Dendritic cell treated with granulocyte-macrophage colony-stimulating factor and Interleukin-4, amounts not matched to agents 40 ng/mL and 50 ng/mL, for 4 days (primary cell): ENCODE results near the gene MARCHF3.
"Not testable (repeated sequence)": the region's sequence is repeated elsewhere in the genome, so short reads cannot be mapped to it uniquely, and the experiment has no call there.

Experiments used
- H3K27ac Mint-ChIP-seq: one replicate; pipeline ENCODE4 v1.8.0; 2022; ENCODE audit warnings: mild to moderate bottlenecking, mixed read lengths
- H3K27me3 Mint-ChIP-seq: one replicate; pipeline ENCODE4 v1.8.0; 2022; ENCODE audit warnings: mild to moderate bottlenecking, mixed read lengths
- H3K36me3 Mint-ChIP-seq: one replicate; pipeline ENCODE4 v1.8.0; 2022; ENCODE audit warnings: low read depth, mixed read lengths
- H3K4me1 Mint-ChIP-seq: one replicate; pipeline ENCODE4 v1.8.0; 2022; ENCODE audit warnings: low read depth, mixed read lengths
- H3K4me3 Mint-ChIP-seq: one replicate; pipeline ENCODE4 v1.8.0; 2022; ENCODE audit warnings: mild to moderate bottlenecking, moderate library complexity, mixed read lengths
- H3K9me3 Mint-ChIP-seq: one replicate; pipeline ENCODE4 v1.8.0; 2022; ENCODE audit warnings: mixed read lengths
- intact Hi-C: fragments of 100-400 bp; cut with micrococcal nuclease; formaldehyde crosslinking; loops from one replicate; pipeline ENCODE4 v1.15.0; 2022

Gene MARCHF3

DNA sequence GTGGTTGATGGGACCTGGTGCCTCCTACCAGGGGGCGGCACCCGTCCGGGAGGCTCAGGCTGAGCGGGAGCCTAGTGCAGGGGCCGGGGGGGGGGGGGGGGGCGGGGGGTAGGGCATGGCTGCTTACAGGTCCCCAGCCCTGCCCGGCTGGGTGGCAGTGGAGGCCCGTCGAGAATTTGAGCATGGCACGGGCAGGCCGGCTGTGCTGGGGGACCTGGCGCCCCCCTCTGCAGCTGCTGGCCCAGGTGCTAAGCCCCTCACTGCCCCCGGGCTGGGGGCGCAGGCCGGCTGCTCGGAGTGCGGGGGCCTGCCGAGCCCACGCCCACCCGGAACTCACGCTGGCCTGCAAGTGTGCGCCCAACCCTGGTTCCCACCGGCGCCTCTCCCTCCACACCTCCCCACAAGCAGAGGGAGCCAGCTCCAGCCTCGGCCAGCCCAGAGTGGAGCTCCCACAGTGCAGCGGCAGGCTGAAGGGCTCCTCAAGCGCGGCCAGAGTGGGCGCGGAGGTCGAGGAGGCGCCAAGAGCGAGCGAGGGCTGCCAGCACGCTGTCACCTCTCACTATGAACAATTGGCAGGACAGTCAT, 175.7 kb downstream of the MARCHF3 start:
- intact Hi-C loops, result no loop called here
- peaks cover 8% of the 10 kb centered on the region for H3K36me3 Mint-ChIP-seq
- no peak overlapping the region for H3K4me3 Mint-ChIP-seq
- H3K9me3 Mint-ChIP-seq, result no peaks in the 10 kb centered on the region
- H3K27me3 Mint-ChIP-seq, result no peaks in the 10 kb centered on the region
- H3K27ac Mint-ChIP-seq, result no peak overlapping the region
- H3K4me1 Mint-ChIP-seq, result no peaks in the 10 kb centered on the region

DNA sequence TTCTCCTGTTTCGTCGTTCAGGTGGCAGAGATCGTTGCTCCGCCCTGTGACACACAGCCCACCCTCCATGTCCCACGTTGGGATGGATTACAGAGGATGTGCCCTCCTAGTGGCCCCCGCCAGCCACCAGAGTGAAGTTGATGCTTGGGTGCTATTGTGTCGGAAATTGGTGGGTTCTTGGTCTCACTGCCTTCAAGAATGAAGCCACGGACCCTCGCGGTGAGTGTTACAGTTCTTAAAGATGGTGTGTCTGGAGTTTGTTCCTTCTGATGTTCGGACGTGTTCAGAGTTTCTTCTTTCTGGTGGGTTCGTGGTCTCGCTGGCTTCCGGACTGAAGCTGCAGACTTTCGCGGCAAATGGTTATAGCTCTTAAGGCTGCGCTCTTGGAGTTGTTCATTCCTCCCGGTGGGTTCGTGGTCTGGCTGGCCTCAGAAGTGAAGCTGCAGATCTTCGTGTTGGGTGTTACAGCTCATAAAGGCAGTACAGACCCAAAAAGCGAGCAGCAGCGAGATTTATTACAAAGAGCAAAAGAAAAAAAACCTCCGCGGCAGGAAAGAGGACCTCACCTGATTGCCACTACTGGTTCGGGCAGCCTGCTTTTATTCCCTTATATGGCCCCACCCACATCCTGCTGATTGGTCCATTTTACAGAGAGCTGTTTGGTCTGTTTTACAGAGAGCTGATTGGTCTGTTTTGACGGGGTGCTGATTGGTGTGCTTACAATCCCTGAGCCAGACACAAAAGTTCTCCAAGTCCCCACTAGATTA, 176.6 kb downstream of the MARCHF3 start:
- H3K4me1 Mint-ChIP-seq, H3K36me3 Mint-ChIP-seq, H3K9me3 Mint-ChIP-seq, intact Hi-C loops, H3K4me3 Mint-ChIP-seq, H3K27me3 Mint-ChIP-seq, H3K27ac Mint-ChIP-seq: not testable (repeated sequence)

DNA sequence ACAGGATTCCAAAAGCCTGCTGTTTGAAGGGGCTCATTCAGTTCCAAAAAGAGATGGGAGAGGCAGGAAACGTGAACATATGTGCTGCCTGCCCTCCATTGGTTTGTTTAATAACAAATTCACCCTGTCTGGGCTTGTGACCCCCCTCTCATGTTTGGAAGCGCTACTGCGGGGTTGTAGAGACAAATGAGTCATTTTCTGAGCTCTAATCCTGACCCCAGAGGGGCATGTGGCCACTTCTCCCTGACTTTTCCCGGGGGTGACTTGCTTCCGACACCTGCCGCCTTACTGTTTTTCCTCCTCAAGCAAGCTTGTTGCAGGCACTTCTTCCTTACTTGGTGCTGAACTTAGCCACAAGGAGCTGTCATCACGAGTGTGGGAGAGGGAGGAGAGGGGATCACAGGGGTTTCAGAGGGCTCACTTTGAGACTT, 177.5 kb downstream of the MARCHF3 start:
- intact Hi-C loops, result no loop called here
- peaks cover 8% of the 10 kb centered on the region for H3K36me3 Mint-ChIP-seq
- no peak overlapping the region for H3K4me3 Mint-ChIP-seq
- H3K27me3 Mint-ChIP-seq, result no peaks in the 10 kb centered on the region
- H3K27ac Mint-ChIP-seq, result no peak overlapping the region
- no peaks in the 10 kb centered on the region for H3K9me3 Mint-ChIP-seq
- H3K4me1 Mint-ChIP-seq, result peaks cover 2% of the 10 kb centered on the region

DNA sequence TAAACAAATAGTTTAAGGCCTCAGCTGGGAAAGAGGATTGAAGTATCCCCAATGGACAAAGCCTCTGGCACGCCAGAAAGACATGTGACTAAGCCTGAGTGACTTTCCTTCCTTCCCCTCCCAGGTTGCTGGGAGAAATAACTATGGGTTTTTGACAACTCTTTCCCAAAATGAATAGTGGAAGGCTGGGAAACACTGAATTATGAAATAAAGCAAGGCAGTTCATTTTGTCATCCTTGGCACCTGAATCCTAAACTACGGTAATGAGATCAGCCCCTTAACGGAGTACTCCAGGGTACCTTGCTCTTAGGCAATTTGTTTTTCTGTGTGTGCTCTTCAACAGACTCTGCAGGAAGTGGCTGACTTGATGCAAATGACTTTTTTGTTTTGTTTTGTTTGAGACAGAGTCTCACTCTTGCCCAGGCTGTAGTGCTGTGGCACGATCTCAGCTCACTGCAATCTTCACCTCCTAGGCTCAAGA, 178.2 kb downstream of the MARCHF3 start:
- intact Hi-C loops, result no loop called here
- Mint-ChIP-seq H3K27ac (no peak overlapping the region), H3K9me3 (no peaks in the 10 kb centered on the region), H3K27me3 (no peaks in the 10 kb centered on the region), H3K4me3 (no peak overlapping the region), H3K36me3 (peaks cover 8% of the 10 kb centered on the region), H3K4me1 (peaks cover 6% of the 10 kb centered on the region)

DNA sequence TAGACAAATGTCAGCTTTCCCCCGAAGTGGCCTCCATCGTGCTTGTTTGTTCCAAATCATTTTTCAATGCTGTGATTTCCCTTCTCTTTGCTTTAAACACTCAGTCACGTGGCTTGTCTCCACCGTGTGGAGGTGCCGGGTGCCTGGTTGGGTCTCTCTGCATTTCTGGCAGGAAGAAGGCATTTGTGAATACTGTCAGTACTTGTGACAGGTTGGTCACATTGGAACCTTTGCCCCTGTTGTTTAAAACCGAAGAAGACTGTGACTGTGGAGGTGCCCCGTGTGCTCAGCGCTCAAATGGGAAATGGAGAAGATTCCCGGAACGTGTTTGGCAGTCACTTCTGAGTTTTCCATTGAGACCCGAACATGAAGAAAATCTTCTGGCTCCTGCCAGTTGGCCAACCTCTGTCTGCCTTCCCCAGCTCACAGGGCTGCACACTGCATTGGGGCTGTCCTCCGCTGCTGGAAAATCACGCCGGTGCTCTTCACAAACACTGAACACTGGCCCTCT, 178.8 kb downstream of the MARCHF3 start:
- intact Hi-C loops, result no loop called here
- no peak overlapping the region for H3K27ac Mint-ChIP-seq
- H3K27me3 Mint-ChIP-seq, result no peaks in the 10 kb centered on the region
- peaks cover 8% of the 10 kb centered on the region for H3K36me3 Mint-ChIP-seq
- no peaks in the 10 kb centered on the region for H3K9me3 Mint-ChIP-seq
- no peak overlapping the region for H3K4me3 Mint-ChIP-seq
- H3K4me1 Mint-ChIP-seq, result peaks cover 11% of the 10 kb centered on the region

DNA sequence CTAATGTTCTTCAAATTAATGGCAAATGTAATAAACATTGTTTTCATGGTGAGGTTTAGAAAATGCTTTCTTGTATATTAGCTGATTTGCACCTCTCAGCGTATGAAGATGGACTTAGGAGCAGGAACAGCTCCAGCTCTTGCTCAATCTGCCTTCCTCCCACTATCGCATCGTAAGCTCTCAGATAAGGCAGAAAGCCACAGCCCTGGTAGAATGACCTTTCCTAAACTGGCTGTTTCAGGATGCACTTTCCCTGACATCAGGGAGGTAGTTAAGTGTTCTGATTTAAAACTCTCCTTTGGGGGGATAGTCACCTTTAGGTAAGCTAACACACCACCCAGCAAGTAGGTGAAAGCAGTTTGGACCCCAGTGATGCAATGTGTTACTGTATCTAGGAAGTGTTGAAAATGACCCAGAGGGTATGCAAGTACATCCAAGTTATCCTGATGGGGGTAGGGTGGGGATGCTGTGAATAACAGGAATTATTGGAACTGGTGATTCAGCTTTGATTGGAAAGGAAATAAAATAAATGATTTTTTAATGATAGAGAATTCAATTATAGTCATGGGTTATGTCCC, 181.2 kb downstream of the MARCHF3 start:
- H3K4me3 Mint-ChIP-seq, result no peak overlapping the region
- no peak overlapping the region for H3K27ac Mint-ChIP-seq
- H3K4me1 Mint-ChIP-seq, result peaks cover 27% of the 10 kb centered on the region
- no peaks in the 10 kb centered on the region for H3K9me3 Mint-ChIP-seq
- intact Hi-C loops, result no loop called here
- H3K36me3 Mint-ChIP-seq, result peaks cover 8% of the 10 kb centered on the region
- H3K27me3 Mint-ChIP-seq, result no peaks in the 10 kb centered on the region

DNA sequence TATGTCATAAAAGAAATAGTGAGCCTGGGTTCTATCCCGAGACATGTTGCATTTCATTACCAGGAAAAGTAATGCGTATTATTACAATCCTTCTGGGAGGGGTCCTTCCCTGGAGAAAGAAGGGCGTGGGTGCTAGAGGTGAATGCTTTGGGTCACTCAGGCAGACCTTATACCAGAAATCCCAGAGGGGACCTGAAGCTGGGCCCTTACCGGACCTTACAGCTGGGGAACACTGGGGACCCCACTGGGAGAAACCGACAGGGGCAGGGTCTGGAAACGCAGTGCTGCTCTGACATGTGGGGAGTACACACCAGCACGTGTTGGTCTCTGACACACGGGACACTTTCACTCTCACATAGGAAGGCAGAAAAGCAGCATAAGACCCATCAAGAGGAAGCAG, 182.1 kb downstream of the MARCHF3 start:
- Mint-ChIP-seq H3K4me3 (no peak overlapping the region), H3K36me3 (no peaks in the 10 kb centered on the region), H3K27ac (no peak overlapping the region), H3K4me1 (peaks cover 27% of the 10 kb centered on the region), H3K9me3 (no peaks in the 10 kb centered on the region), H3K27me3 (no peaks in the 10 kb centered on the region)
- intact Hi-C loops, result no loop called here

DNA sequence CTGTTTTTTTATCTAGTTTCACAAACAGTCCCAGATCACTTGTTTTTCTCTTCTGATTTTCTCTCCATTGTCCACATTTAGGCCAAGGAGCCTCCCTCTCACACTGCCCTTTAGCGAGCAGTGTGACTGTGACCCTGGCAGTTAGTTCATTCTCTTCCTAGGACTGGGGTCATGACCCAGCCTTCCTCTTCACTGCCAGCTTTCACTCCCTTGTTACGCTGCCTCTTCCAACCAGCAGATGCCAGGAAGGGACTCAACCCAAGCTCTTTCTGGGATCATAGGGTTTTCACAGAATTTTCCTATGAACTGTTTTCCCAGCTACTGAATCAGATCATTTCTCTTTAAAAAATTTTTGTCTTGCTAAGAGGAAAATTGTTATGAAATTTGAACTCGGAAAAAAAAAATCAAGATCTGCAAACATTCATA, 182.5 kb downstream of the MARCHF3 start:
- Mint-ChIP-seq H3K4me1 (peaks cover 27% of the 10 kb centered on the region), H3K27ac (no peak overlapping the region), H3K27me3 (no peaks in the 10 kb centered on the region), H3K4me3 (no peak overlapping the region), H3K36me3 (no peaks in the 10 kb centered on the region), H3K9me3 (no peaks in the 10 kb centered on the region)
- intact Hi-C loops, result no loop called here

DNA sequence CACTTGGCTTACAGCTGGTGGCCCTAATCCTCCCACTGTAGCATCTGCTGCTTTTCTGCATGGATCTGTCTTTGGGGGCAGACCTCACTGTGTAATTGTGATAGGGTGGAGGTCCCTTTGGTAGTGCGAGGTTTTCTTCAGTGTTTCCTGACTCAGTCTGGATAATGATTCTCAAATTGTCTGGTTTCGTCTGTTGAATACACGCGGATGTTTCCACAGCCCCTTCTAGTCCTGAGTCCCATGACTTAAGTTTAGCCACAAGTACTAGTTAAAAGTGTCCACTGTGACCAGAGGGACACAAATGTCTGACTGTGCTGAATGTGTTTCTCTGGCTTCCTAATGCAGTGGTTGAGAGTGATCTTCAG, 182.9 kb downstream of the MARCHF3 start:
- Mint-ChIP-seq H3K4me1 (peaks cover 27% of the 10 kb centered on the region), H3K27ac (no peak overlapping the region)

DNA sequence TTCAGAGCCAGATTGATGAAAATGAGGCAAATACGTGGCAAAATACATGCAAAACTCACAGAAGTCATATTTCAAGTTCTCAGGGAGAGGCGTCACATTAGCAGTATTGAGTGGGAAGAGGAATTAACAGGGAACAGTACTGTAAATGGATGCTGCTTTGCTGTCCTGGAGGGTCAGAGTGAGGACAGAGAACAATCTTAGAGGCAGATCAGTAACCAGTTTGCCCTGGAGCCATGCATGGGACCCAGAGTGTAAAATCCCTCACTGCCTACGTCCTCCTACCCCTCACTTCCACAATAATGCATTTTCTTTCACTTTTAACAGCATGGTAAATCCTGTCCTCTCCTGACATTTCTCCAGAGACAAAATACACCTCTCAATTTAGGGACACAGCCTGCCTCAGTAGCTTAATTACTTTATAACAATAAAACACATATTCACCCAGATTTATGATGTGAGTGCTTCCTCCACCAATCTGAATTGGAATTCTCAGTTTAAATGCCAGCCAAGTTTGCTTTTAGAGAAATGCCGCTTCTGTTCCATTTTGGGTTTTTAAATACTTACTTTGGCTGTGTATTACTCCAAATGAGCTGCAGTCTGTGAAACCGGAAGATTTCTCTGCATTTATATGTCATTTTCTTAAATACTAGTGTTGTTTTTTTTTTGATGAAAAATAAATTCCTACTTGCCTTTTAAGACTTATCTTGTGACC, 183.5 kb downstream of the MARCHF3 start:
- H3K4me1 Mint-ChIP-seq, result peaks cover 27% of the 10 kb centered on the region

More for the DNA sequence above, 182.9 kb downstream of the MARCHF3 start:
- intact Hi-C loops, result no loop called here
- no peaks in the 10 kb centered on the region for H3K36me3 Mint-ChIP-seq
- no peak overlapping the region for H3K4me3 Mint-ChIP-seq
- H3K9me3 Mint-ChIP-seq, result no peaks in the 10 kb centered on the region
- H3K27me3 Mint-ChIP-seq, result no peaks in the 10 kb centered on the region

DNA sequence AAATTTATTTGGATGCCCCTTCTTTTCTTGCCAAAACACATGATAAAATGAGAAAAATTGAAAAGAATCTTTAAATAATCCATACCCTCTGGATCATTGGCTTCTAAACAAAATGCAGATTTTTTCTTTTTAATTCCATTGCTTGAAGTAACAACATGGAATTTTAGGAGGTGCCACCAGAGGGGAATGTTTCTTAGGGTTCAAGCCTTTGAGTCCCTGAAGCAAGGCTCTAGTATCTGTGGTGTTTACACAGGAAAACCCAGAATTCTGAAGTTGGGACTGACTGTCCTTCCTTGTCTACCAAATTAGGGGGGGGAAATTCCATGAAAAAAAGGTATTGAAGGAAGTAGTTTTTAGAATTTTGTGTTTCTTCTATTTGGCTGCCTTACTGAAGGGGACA, 184.0 kb downstream of the MARCHF3 start:
- peaks cover 27% of the 10 kb centered on the region for H3K4me1 Mint-ChIP-seq
- no peak overlapping the region for H3K4me3 Mint-ChIP-seq
- no peaks in the 10 kb centered on the region for H3K36me3 Mint-ChIP-seq
- no peaks in the 10 kb centered on the region for H3K9me3 Mint-ChIP-seq
- no peaks in the 10 kb centered on the region for H3K27me3 Mint-ChIP-seq
- intact Hi-C loops, result no loop called here
- H3K27ac Mint-ChIP-seq, result peak overlapping the region; percentile 51

More for the DNA sequence above, 183.5 kb downstream of the MARCHF3 start:
- Mint-ChIP-seq H3K27ac (no peak overlapping the region), H3K9me3 (no peaks in the 10 kb centered on the region), H3K4me3 (no peak overlapping the region), H3K36me3 (no peaks in the 10 kb centered on the region), H3K27me3 (no peaks in the 10 kb centered on the region)
- intact Hi-C loops, result no loop called here

DNA sequence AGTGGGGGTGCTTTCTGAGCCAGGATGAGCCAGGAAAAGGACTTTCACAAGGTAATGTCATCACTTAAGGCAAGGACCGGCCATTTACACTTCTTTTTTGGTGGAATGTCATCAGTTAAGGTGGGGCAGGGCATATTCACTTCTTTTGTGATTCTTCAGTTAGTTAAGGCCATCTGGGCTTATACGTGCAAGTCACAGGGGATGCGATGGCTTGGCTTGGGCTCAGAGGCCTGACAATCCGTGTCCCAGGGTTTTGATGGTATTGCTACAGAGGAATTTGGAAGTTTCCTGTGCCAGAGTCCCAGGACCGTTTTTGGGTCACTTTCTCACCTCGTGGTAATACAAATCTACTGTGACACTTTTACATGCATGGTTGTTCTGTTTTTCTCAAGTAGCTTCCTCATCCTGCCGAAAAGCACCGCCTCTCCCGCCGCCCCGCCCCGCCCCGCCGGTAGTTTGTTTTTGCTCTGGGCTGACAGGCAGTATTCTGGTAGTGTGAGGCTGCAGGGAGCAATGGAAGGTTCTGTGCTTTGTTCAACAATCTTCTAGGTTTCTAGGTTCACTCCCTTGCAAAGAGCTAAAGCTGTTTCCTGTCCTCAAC, 184.8 kb downstream of the MARCHF3 start:
- intact Hi-C loops, H3K36me3 Mint-ChIP-seq, H3K4me3 Mint-ChIP-seq, H3K27me3 Mint-ChIP-seq, H3K9me3 Mint-ChIP-seq: not testable (repeated sequence)
- peak overlapping the region; percentile 51 for H3K27ac Mint-ChIP-seq
- H3K4me1 Mint-ChIP-seq, result peaks cover 27% of the 10 kb centered on the region

DNA sequence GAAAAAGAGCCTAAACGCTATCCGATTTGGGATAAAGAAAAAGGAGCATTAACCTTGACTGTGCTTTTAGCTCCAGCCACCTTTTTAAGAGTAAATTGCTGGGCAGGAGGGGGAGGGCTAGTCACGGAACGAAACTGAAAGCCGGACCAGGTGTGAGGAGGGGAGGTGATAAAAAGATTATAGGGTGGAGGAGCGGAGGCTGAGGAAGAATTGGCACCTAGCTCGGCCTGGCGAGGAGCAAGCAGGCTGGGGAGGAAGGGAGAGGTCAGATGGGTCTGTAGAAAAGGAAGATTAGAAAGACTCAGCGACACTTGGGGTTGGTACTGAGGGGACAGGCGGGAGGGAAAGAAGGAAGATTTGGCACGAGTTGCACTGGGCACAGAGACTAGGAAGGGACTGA, 187.0 kb downstream of the MARCHF3 start:
- H3K27me3 Mint-ChIP-seq, intact Hi-C loops, H3K27ac Mint-ChIP-seq, H3K9me3 Mint-ChIP-seq, H3K4me3 Mint-ChIP-seq: not testable (repeated sequence)
- H3K36me3 Mint-ChIP-seq, result peaks cover 15% of the 10 kb centered on the region
- peaks cover 27% of the 10 kb centered on the region for H3K4me1 Mint-ChIP-seq
